Measurements from ENCODE around the gene ERF. TPM values are rescaled to one million over a fixed set of nuclear protein-coding genes. Genes with fewer than 3 reads are reported as not detected.
"Not testable (repeated sequence)": the region's sequence is repeated elsewhere in the genome, so short reads cannot be mapped to it uniquely, and the experiment has no call there.

Gene ERF
- total RNA-seq, 2 experiments from 2014 or later = 62.9 to 66.0 TPM

- peaks cover 7% of the 10 kb centered on the region for H3K36me3 Mint-ChIP-seq
- H3K27me3 Mint-ChIP-seq = no peaks in the 10 kb centered on the region
- H3K27ac Mint-ChIP-seq = no peak overlapping the region
- DNase-seq = no peak
- peaks cover 42% of the 10 kb centered on the region for H3K4me1 Mint-ChIP-seq
- H3K4me3 Mint-ChIP-seq = no peak overlapping the region
- H3K9me3 Mint-ChIP-seq = no peaks in the 10 kb centered on the region
Observed at GRCh38 chr19:42273407-42274064, 18.6 kb upstream of the ERF start.

GRCh38 chr19:42272989-42273406 is 18.1 kb upstream of the ERF start:
- no peak overlapping the region for H3K27ac Mint-ChIP-seq
- no peak overlapping the region for H3K4me3 Mint-ChIP-seq
- H3K9me3 Mint-ChIP-seq = no peaks in the 10 kb centered on the region
- DNase-seq = no peak
- no peaks in the 10 kb centered on the region for H3K27me3 Mint-ChIP-seq
- H3K36me3 Mint-ChIP-seq = peaks cover 7% of the 10 kb centered on the region
- H3K4me1 Mint-ChIP-seq = peaks cover 38% of the 10 kb centered on the region

GRCh38 chr19:42272535-42272897 is 17.6 kb upstream of the ERF start:
- no peaks in the 10 kb centered on the region for H3K27me3 Mint-ChIP-seq
- no peaks in the 10 kb centered on the region for H3K9me3 Mint-ChIP-seq
- no peak for DNase-seq
- H3K4me1 Mint-ChIP-seq = peaks cover 43% of the 10 kb centered on the region
- no peak overlapping the region for H3K4me3 Mint-ChIP-seq
- H3K27ac Mint-ChIP-seq = no peak overlapping the region
- H3K36me3 Mint-ChIP-seq = peaks cover 7% of the 10 kb centered on the region

- Mint-ChIP-seq H3K9me3 (no peaks in the 10 kb centered on the region), H3K4me3 (no peak overlapping the region), H3K36me3 (peaks cover 7% of the 10 kb centered on the region), H3K27ac (no peak overlapping the region), H3K4me1 (peaks cover 43% of the 10 kb centered on the region), H3K27me3 (no peaks in the 10 kb centered on the region)
- DNase-seq = no peak
Observed at GRCh38 chr19:42271861-42272534, 17.1 kb upstream of the ERF start.

DNA sequence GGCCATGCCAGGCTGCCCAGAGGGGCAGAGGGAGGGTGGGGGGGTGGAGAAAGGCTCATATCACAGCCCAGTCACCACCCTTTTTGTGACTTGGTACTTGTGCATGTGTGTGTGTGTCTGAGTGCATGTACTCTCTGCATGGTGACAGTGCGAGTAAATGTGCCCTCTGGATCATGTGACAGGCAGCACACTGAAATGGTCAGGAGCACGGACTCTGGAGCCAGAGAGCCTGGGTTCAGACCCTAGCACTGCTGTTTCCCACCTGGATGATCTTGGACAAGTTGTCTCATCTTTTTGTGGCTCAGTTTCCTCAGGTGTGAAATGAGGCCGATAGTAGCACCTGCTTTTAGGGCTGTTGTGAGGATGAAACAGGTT is 16.1 kb upstream of the ERF start:
- H3K4me1 Mint-ChIP-seq = peaks cover 33% of the 10 kb centered on the region
- peak overlapping the region; percentile 94 for H3K4me3 Mint-ChIP-seq
- H3K9me3 Mint-ChIP-seq = no peaks in the 10 kb centered on the region
- no peak for DNase-seq
- H3K27ac Mint-ChIP-seq = no peak overlapping the region
- no peaks in the 10 kb centered on the region for H3K27me3 Mint-ChIP-seq
- peaks cover 7% of the 10 kb centered on the region for H3K36me3 Mint-ChIP-seq

GRCh38 chr19:42270346-42271044 is 15.6 kb upstream of the ERF start:
- Mint-ChIP-seq H3K4me1 (peaks cover 30% of the 10 kb centered on the region), H3K36me3 (peaks cover 7% of the 10 kb centered on the region), H3K4me3 (peak overlapping the region; percentile 94), H3K27me3 (no peaks in the 10 kb centered on the region), H3K9me3 (no peaks in the 10 kb centered on the region), H3K27ac (no peak overlapping the region)
- peak; percentile 76 for DNase-seq

- peak overlapping the region; percentile 94 for H3K4me3 Mint-ChIP-seq
- H3K4me1 Mint-ChIP-seq = peaks cover 23% of the 10 kb centered on the region
- H3K27me3 Mint-ChIP-seq = no peaks in the 10 kb centered on the region
- H3K27ac Mint-ChIP-seq = no peak overlapping the region
- no peaks in the 10 kb centered on the region for H3K9me3 Mint-ChIP-seq
- DNase-seq = no peak
- peaks cover 7% of the 10 kb centered on the region for H3K36me3 Mint-ChIP-seq
Observed at GRCh38 chr19:42269478-42270345, 14.8 kb upstream of the ERF start.

DNA sequence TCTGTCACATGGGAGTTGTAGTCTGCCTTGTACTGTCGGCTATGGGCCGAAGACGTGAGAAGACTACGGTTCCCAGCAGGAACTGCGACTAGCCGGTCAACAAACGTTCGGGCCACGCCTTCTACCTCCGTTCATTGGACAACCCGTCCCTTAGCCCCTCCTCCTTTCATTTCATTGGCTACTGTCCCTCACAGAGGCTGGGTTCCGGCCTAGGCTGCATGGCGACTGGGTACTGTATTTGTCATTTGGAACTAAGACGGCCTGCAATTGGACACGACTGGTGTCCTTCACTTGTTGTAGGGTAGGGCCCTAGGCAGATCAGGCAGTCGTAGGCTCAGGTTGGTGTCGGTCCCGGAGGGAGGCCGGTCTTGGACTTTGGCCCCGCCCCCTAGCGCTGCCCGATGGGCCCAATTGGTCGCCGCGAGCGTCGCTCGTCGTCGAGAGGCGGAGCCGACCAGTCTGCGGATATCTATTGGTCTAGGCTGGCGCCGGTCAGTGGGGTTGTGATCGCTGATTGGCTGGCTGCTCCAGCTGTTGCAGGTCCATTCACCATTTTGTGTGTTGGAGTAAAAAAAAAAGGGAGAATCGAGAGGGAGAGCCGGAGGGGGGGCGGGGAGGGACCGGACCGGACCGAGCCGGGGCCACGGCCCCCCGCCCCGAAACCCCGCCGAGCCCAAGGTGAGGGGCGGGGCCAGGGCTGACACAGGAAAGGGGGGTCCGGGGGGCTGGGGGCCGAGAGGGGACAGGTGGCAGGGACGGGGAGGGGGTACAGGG is 14.0 kb upstream of the ERF start, which contains the start of gene CIC:
Gene CIC, plus strand, starts transcription at position 549 of the 774 bp plus-strand sequence. CDS start 2,532 bp downstream, outside the sequence.
- peaks cover 22% of the 10 kb centered on the region for H3K4me1 Mint-ChIP-seq
- peak within 1 kb of the TSS; percentile 94 for H3K4me3 Mint-ChIP-seq
- H3K9me3 Mint-ChIP-seq = no peaks in the 10 kb centered on the region
- H3K36me3 Mint-ChIP-seq = peaks cover 7% of the 10 kb centered on the region
- no peaks in the 10 kb centered on the region for H3K27me3 Mint-ChIP-seq
- H3K27ac Mint-ChIP-seq = no peak within 1 kb of the TSS
- DNase-seq = peak; percentile 99

DNA sequence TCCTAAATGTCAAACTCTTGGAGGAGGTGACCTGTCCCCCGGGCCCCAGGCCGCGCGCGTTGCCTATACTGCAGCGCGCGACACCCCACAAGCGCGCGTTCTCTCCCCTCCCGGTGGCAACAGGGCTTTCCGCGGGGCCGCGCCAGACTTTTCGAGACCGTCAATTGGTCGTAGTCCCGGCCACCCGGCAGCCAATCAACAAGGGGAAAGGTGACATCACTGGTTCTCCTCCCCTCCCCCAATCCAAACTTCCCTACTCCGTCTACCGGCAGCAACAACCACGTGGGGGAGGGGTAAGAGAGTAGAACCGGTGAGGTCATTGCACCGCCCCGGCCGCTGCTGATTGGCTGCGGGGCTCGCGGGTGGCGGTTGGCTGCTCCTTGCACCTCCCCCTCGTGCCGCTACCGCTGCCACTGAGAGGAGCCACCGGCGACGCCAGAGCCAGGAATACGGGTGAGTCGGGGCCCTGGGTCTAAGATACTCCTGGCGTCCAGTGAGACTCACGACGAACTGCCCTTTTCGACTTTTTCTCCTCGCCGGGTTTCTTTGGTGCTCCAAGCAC is 13.3 kb upstream of the ERF start:
- Mint-ChIP-seq H3K27me3 (no peaks in the 10 kb centered on the region), H3K27ac (no peak overlapping the region), H3K9me3 (no peaks in the 10 kb centered on the region), H3K36me3 (peaks cover 7% of the 10 kb centered on the region), H3K4me1 (peaks cover 22% of the 10 kb centered on the region), H3K4me3 (no peak overlapping the region)
- DNase-seq = peak; percentile 97

GRCh38 chr19:42267644-42268141 is 12.8 kb upstream of the ERF start:
- Mint-ChIP-seq H3K4me3 (no peak overlapping the region), H3K27ac (no peak overlapping the region), H3K9me3 (no peaks in the 10 kb centered on the region), H3K27me3 (no peaks in the 10 kb centered on the region), H3K4me1 (peaks cover 22% of the 10 kb centered on the region), H3K36me3 (peaks cover 7% of the 10 kb centered on the region)
- DNase-seq = no peak

DNA sequence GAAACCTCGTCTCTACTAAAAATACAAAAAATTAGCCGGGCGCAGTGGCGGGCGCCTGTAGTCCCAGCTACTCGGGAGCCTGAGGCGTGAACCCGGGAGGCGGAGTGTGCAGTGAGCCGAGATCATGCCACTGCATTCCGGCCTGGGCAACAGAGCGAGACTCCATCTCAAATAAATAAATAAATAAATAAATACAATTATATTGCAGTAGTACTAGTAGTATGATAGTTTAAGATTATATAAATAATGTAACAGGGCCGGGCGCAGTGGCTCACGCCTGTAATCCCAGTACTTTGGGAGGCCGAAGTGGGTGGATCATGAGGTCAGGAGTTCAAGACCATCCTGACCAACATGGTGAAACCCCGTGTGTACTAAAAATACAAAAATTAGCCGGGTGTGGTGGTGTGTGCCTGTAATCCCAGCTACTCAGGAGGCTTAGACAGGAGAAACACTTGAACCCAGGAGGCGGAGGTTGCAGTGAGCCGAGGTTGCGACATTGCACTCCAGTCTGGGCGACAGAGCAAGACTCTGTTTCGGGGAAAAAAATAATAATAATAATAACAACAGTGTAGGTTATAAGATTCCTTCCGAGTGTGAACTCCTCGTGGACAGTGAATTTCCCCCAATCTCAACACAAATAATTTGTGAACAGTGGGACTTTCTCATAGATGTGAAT is 12.1 kb upstream of the ERF start:
- H3K27ac Mint-ChIP-seq, DNase-seq, H3K4me3 Mint-ChIP-seq, H3K27me3 Mint-ChIP-seq, H3K36me3 Mint-ChIP-seq, H3K9me3 Mint-ChIP-seq: not testable (repeated sequence)
- H3K4me1 Mint-ChIP-seq = peaks cover 22% of the 10 kb centered on the region

DNA sequence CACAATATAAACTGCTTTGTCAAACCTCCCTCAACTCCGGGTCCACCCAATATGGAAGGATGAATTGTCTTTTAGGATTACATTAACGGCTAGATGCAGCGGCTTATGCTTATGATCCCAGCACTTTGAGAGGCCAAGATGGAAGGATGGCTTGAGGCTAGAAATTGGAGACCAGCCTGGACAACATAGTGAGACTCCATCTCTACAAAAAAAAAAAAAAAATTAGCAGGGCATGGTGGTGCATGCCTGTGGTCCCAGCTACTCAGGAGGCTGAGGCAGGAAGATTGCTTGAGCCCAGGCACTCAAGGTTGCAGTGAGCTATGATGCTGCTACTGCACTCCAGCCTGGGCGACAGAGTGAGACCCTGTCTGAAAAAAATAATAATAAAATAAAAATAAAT is 11.2 kb upstream of the ERF start:
- DNase-seq, H3K36me3 Mint-ChIP-seq, H3K4me3 Mint-ChIP-seq, H3K27ac Mint-ChIP-seq, H3K9me3 Mint-ChIP-seq, H3K27me3 Mint-ChIP-seq: not testable (repeated sequence)
- peaks cover 23% of the 10 kb centered on the region for H3K4me1 Mint-ChIP-seq

- Mint-ChIP-seq H3K36me3 (no peaks in the 10 kb centered on the region), H3K4me1 (peaks cover 4% of the 10 kb centered on the region), H3K27ac (no peak overlapping the region), H3K4me3 (no peak overlapping the region), H3K27me3 (no peaks in the 10 kb centered on the region), H3K9me3 (no peaks in the 10 kb centered on the region)
- DNase-seq = no peak
Observed at GRCh38 chr19:42261763-42262162, 6.8 kb upstream of the ERF start.

All from activated naive CD8-positive, alpha-beta T cell treated with anti-CD3 and anti-CD28 coated beads for 36 hours (primary cell).